Thyroid gland (tissue), 4 donors: ENCODE data around the gene CEP131. TPM values are rescaled to one million over a fixed set of nuclear protein-coding genes. Genes with fewer than 3 reads are reported as not detected.

Experiments used
- DNase-seq, 2 donors: peaks; one replicate each; pipeline ENCODE4 v3.0.0-alpha.2; 2019
- H3K27ac ChIP-seq, 3 donors: fragments of 200-600 bp; sonication (generic); 1 replicate in 2 of 3; 2 replicates in 1 of 3; pipeline ENCODE4 v1.5.1; 2016 to 2019; ENCODE audit warnings: mild to moderate bottlenecking in 1 of 3, moderate library complexity in 1 of 3
- H3K27me3 ChIP-seq: fragments of 200-600 bp; sonication (generic); one replicate; pipeline ENCODE4 v1.5.1; 2019
- H3K36me3 ChIP-seq, 2 donors: fragments of 200-600 bp; sonication (generic); one replicate each; pipeline ENCODE4 v1.5.1; 2016 to 2019
- H3K4me1 ChIP-seq, 2 donors: fragments of 200-600 bp; sonication (generic); one replicate each; pipeline ENCODE4 v1.5.1; 2017 to 2019
- H3K4me3 ChIP-seq, 3 donors: fragments of 200-600 bp; sonication (generic); replicated peaks in 1 of 3; 1 replicate in 2 of 3; 2 replicates in 1 of 3; pipeline ENCODE4 v1.5.1; 2016; ENCODE audit warnings: mild to moderate bottlenecking in 1 of 3
- H3K9me3 ChIP-seq: fragments of 200-600 bp; sonication (generic); one replicate; pipeline ENCODE4 v1.5.1; 2017
- CTCF ChIP-seq, 6 experiments: fragments of 200-600 bp in 3 of 6; fragments of 450-650 bp in 3 of 6; sonication (generic) in 3 of 6; IDR thresholded peaks; one replicate each; pipeline ENCODE4 v1.5.1; 2016 to 2019; ENCODE audit warnings: antibody characterized with exemption in 6 of 6, mild to moderate bottlenecking in 2 of 6, inconsistent platforms in 1 of 6, moderate library complexity in 1 of 6
- POLR2A ChIP-seq, 2 donors: fragments of 450-650 bp; IDR thresholded peaks; one replicate each; pipeline ENCODE4 v1.6.1; 2017; ENCODE audit warnings: antibody characterized with exemption in 2 of 2, mild to moderate bottlenecking in 2 of 2, moderate library complexity in 1 of 2
- WGBS, 2 donors: methylation state at CpG; one replicate each; pipeline ENCODE4 v1.1.5; 2017; 5-methylcytosine and 5-hydroxymethylcytosine counted together
- intact Hi-C: fragments of 100-400 bp; cut with DNase I; formaldehyde crosslinking; loops from one replicate; pipeline ENCODE4 v1.15.1; 2023
- total RNA-seq, 4 donors: library from RNA; depleted of rRNA; stranded (reverse); fragments of >200 nt; gene quantifications; one replicate each; pipeline ENCODE4 v1.2.3, GENCODE V29; 2016

CEP131 gene
- total RNA-seq, 4 donors from 2014 or later, result 6.9 to 12.0 (median 8.6) TPM

DNA sequence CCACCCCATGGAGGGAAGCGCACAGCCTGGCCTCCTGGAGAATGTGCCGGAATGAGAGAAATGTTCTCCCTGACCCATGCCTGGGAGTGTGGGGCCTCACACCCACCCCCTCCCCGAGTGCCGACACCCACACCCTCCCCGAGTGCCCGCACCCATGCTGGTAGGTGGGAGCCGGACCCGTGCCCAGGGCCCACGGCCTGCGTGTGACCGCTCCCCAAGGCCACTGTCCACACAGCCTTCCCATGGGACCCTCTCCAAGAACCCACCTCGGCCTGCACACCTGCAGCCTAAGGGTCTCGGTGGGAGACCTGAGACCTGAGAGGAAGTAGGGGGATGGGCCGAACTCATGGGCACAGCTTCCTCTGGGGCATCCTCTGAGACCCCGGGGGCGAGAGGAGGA, 60.8 kb downstream of the CEP131 start:
- intact Hi-C loops, result no loop called here
- no peak for TF ChIP-seq POLR2A (IDR thresholded peaks at IDR 0.05)
- no peak for TF ChIP-seq CTCF (IDR thresholded peaks at IDR 0.05)
- H3K4me3 ChIP-seq, result no peak overlapping the region
- 82 to 93% methylated on average over 3 to 8 of the region's 16 CpGs for WGBS, 2 donors
- no peaks in the 10 kb centered on the region for H3K9me3 ChIP-seq
- no peaks in the 10 kb centered on the region for H3K36me3 ChIP-seq
- no peaks in the 10 kb centered on the region for H3K27me3 ChIP-seq
- H3K27ac ChIP-seq, result no peak overlapping the region
- no peak for DNase-seq
- peaks cover 10 to 14% of the 10 kb centered on the region in 2 donors for H3K4me1 ChIP-seq

- peaks cover 7 to 11% of the 10 kb centered on the region in 2 donors for H3K4me1 ChIP-seq
- no peak overlapping the region for H3K27ac ChIP-seq
- no peaks in the 10 kb centered on the region for H3K9me3 ChIP-seq
- no peaks in the 10 kb centered on the region for H3K36me3 ChIP-seq
- WGBS, 2 donors, result 91 to 96% methylated on average over 15 of the region's 15 CpGs
- no peak for DNase-seq
- intact Hi-C loops, result no loop called here
- H3K4me3 ChIP-seq, result no peak overlapping the region
- H3K27me3 ChIP-seq, result no peaks in the 10 kb centered on the region
- TF ChIP-seq POLR2A (IDR thresholded peaks at IDR 0.05) (no peak), CTCF (IDR thresholded peaks at IDR 0.05) (no peak)
Observed at GRCh38 chr17:81161536-81161935, 61.2 kb downstream of the CEP131 start.

DNA sequence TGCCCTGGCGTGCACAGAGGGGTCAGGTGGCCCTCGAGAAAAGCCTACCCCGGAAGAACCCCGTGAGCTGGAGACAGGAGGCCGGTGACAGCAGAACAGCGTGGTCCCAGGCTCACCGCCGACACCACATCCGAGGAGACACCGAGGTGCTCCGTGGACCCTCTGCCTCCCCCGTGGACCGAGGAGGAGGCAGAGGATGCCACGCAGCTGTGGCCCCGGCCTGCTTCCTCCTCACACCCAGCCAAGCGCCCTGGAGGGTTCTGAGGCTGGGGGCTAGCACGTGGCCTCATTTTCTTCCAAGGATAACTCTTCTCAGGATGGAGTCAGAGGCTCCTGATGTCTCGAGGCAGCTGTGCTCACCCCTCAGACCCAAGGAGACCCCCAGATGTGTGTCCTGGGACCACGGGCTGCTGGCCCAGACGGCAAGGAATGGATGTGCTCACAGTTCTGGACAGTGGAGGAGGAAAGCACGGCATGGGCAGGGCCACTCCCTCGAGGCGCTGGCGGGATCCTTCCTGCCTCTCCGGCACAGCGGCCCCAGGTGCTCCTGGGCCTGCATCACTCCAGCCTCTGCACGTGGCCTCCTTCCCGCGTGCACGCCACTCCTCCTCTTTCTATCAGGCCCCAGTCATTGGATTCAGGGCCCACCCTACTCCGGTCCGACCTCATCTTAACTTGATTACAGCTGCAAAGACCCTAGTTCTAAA, 61.9 kb downstream of the CEP131 start:
- Histone ChIP-seq H3K27ac (peak overlapping the region in 1 of 3 donors; percentile 30), H3K9me3 (no peaks in the 10 kb centered on the region), H3K36me3 (no peaks in the 10 kb centered on the region), H3K27me3 (no peaks in the 10 kb centered on the region), H3K4me3 (no peak overlapping the region), H3K4me1 (peaks cover 6 to 9% of the 10 kb centered on the region in 2 donors)
- DNase-seq, result no peak
- intact Hi-C loops, result no loop called here
- WGBS, 2 donors, result 75 to 83% methylated on average over 21 to 29 of the region's 32 CpGs
- no peak for TF ChIP-seq CTCF (IDR thresholded peaks at IDR 0.05)
- TF ChIP-seq POLR2A (IDR thresholded peaks at IDR 0.05), result no peak

DNA sequence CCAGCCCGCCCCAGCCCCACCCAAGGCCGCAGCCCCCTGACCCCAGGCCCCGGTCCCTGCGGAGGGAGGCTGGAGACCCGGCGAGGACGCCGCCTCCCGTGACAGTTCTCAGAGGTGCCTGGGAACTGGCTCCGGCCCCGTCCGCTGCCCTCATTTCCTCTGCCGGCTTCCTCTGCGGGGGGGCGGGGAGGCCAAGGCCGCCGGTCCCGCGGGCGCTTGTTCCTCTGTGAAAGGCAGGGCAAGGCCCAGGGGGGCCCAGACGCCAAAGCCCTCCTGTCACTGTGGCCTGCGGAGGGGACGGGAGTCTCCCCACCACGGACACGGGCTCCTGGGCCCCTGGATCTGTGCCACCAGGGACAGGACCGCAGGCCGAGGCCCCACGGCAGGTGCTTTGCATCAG, 62.5 kb downstream of the CEP131 start:
- DNase-seq, result peak in 1 of 2 donors; percentile 10
- no peaks in the 10 kb centered on the region for H3K36me3 ChIP-seq
- peaks cover 2 to 4% of the 10 kb centered on the region in 2 donors for H3K4me1 ChIP-seq
- intact Hi-C loops, result no loop called here
- no peak overlapping the region for H3K4me3 ChIP-seq
- H3K27me3 ChIP-seq, result no peaks in the 10 kb centered on the region
- H3K9me3 ChIP-seq, result no peaks in the 10 kb centered on the region
- H3K27ac ChIP-seq, result peak overlapping the region in 1 of 3 donors; percentile 30
- no peak for TF ChIP-seq CTCF (IDR thresholded peaks at IDR 0.05)
- no peak for TF ChIP-seq POLR2A (IDR thresholded peaks at IDR 0.05)
- 59 to 89% methylated on average over 3 to 18 of the region's 28 CpGs for WGBS, 2 donors

DNA sequence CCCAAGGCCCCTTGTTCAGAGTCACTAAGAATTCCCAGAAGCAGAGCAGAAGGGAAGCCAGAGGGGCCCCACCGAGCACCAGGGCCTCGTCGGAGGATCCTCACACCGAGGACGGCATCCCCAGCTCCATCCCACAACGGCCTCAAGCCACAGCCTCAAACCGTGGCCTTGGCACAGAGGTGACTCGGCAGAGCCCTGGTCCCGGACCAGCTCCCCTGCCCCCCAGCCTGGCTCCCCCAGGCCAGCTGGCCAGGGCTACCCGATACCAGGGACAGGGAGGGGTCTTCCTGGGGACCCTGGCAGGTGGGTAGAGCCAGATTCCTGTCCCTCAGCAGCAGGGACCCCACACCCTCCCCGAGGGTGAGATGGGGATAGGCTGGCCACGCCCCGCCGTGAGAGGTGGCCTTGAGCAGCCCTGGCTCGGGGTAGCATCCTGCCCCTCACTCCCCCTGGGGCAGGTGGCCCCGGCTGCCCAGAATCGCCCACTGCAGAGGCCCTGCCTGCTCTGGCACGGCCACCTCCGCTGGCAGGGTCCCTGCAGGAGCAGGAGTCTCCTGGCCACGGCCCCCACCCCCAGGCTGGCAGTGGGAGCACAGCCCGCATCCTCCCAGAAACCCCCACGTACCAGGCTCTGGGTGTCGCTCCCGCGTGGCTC, 63.0 kb downstream of the CEP131 start:
- intact Hi-C loops, result no loop called here
- no peaks in the 10 kb centered on the region for H3K27me3 ChIP-seq
- no peak for DNase-seq
- TF ChIP-seq POLR2A (IDR thresholded peaks at IDR 0.05), result no peak
- TF ChIP-seq CTCF (IDR thresholded peaks at IDR 0.05), result no peak
- no peaks in the 10 kb centered on the region for H3K36me3 ChIP-seq
- H3K4me3 ChIP-seq, result no peak overlapping the region
- H3K9me3 ChIP-seq, result no peaks in the 10 kb centered on the region
- 60 to 86% methylated on average over 1 to 7 of the region's 25 CpGs for WGBS, 2 donors
- H3K4me1 ChIP-seq, result no peaks in the 10 kb centered on the region
- H3K27ac ChIP-seq, result peak overlapping the region in 1 of 3 donors; percentile 30
